Neural progenitor cell (in vitro differentiated cells): Measurements from ENCODE around the gene FRMPD2. TPM values are rescaled to one million over a fixed set of nuclear protein-coding genes. Genes with fewer than 3 reads are reported as not detected.

ENCODE experiments used
- DNase-seq: peaks from one replicate; pipeline ENCODE4 v3.0.0-alpha.2; 2016; ENCODE audit warnings: low spot score
- H2AFZ ChIP-seq: fragments of 200-600 bp; sonication (generic); replicated peaks from 2 replicates; pipeline ENCODE4 v1.6.1; 2016; ENCODE audit warnings: antibody characterized with exemption
- H3F3A ChIP-seq: fragments of 200-600 bp; sonication (generic); 2 replicates; pipeline ENCODE4 v1.6.1; 2016; ENCODE audit warnings: antibody characterized with exemption, low read depth
- H3K27ac ChIP-seq: fragments of 200-600 bp; sonication (generic); 2 replicates; pipeline ENCODE4 v1.5.1; 2016; ENCODE audit warnings: mild to moderate bottlenecking
- H3K27me3 ChIP-seq: fragments of 200-600 bp; sonication (generic); 2 replicates; pipeline ENCODE4 v1.6.1; 2016; ENCODE audit warnings: mild to moderate bottlenecking, moderate library complexity
- H3K36me3 ChIP-seq: fragments of 200-600 bp; sonication (generic); 2 replicates; pipeline ENCODE4 v1.5.1; 2016
- H3K4me1 ChIP-seq: fragments of 200-600 bp; sonication (generic); 2 replicates; pipeline ENCODE4 v1.6.1; 2016; ENCODE audit warnings: mixed run types
- H3K4me2 ChIP-seq: fragments of 200-600 bp; sonication (generic); 2 replicates; pipeline ENCODE4 v1.6.1; 2016
- H3K4me3 ChIP-seq: fragments of 200-600 bp; sonication (generic); 2 replicates; pipeline ENCODE4 v1.5.1; 2016
- H3K79me2 ChIP-seq: fragments of 200-600 bp; sonication (generic); 2 replicates; pipeline ENCODE4 v1.6.1; 2016; ENCODE audit warnings: low read depth
- H3K9ac ChIP-seq: fragments of 200-600 bp; sonication (generic); 2 replicates; pipeline ENCODE4 v1.6.1; 2016
- H3K9me3 ChIP-seq: fragments of 200-600 bp; sonication (generic); 2 replicates; pipeline ENCODE4 v1.5.1; 2016; ENCODE audit warnings: low read depth
- H4K20me1 ChIP-seq: fragments of 200-600 bp; sonication (generic); 2 replicates; pipeline ENCODE4 v1.6.1; 2016; ENCODE audit warnings: low read depth
- H3K27ac Mint-ChIP-seq: 3 replicates; pipeline ENCODE4 v1.8.0; 2021; ENCODE audit warnings: mixed read lengths
- H3K27me3 Mint-ChIP-seq: 2 replicates; pipeline ENCODE4 v1.8.0; 2022; ENCODE audit warnings: low read depth, mild to moderate bottlenecking, inconsistent platforms, moderate library complexity, mixed read lengths; ENCODE audit not compliant: insufficient read depth
- H3K36me3 Mint-ChIP-seq: 3 replicates; pipeline ENCODE4 v1.8.0; 2021; ENCODE audit warnings: mixed read lengths
- H3K4me1 Mint-ChIP-seq: 3 replicates; pipeline ENCODE4 v1.8.0; 2021; ENCODE audit warnings: mixed read lengths
- H3K4me3 Mint-ChIP-seq: 3 replicates; pipeline ENCODE4 v1.8.0; 2021; ENCODE audit warnings: mild to moderate bottlenecking, moderate library complexity, mixed read lengths
- H3K9me3 Mint-ChIP-seq: 3 replicates; pipeline ENCODE4 v1.8.0; 2020; ENCODE audit warnings: mixed read lengths
- CTCF ChIP-seq: fragments of 200-600 bp; sonication (generic); IDR thresholded peaks from 2 replicates; pipeline ENCODE4 v1.5.1; 2017; ENCODE audit warnings: antibody characterized with exemption, mild to moderate bottlenecking
- EZH2 ChIP-seq: fragments of 200-600 bp; sonication (generic); IDR thresholded peaks from 2 replicates; pipeline ENCODE4 v1.6.1; 2017; ENCODE audit warnings: antibody characterized with exemption, mild to moderate bottlenecking, moderate library complexity
- EZH2phosphoT487 ChIP-seq: fragments of 200-600 bp; sonication (generic); IDR thresholded peaks from 2 replicates; pipeline ENCODE4 v1.6.1; 2017; ENCODE audit warnings: antibody characterized with exemption
- total RNA-seq: library from RNA; depleted of rRNA; stranded (reverse); fragments of >200 nt; gene quantifications from 2 replicates; pipeline ENCODE4 v1.2.3, GENCODE V29; 2015; ENCODE audit warnings: low replicate concordance

The FRMPD2 gene
- total RNA-seq, 1 donor from 2014 or later, result not detected

- Histone ChIP-seq H3K4me2 (no peak overlapping the region), H2AFZ (no peak overlapping the region), H3K4me1 (peaks cover 16% of the 10 kb centered on the region), H3K9me3 (no peaks in the 10 kb centered on the region), H3F3A (no peaks in the 10 kb centered on the region), H4K20me1 (no peaks in the 10 kb centered on the region), H3K36me3 (no peaks in the 10 kb centered on the region), H3K27me3 (no peaks in the 10 kb centered on the region), H3K27ac (no peak overlapping the region), H3K79me2 (no peaks in the 10 kb centered on the region), H3K4me3 (no peak overlapping the region), H3K9ac (no peak overlapping the region)
- Mint-ChIP-seq H3K4me3 (no peak overlapping the region), H3K9me3 (no peaks in the 10 kb centered on the region), H3K4me1 (peaks cover 12% of the 10 kb centered on the region), H3K27me3 (no peaks in the 10 kb centered on the region), H3K27ac (no peak overlapping the region), H3K36me3 (no peaks in the 10 kb centered on the region)
- DNase-seq, result no peak
- TF ChIP-seq CTCF, result no peak
- TF ChIP-seq EZH2, result no peak
- no peak for TF ChIP-seq EZH2phosphoT487
Observed at GRCh38 chr10:48255722-48256121, 18.8 kb downstream of the FRMPD2 start.

GRCh38 chr10:48254750-48255512 lies 19.6 kb downstream of the FRMPD2 start:
- peaks cover 16% of the 10 kb centered on the region for H3K4me1 ChIP-seq
- H3K36me3 Mint-ChIP-seq, result no peaks in the 10 kb centered on the region
- no peak for DNase-seq
- H3K36me3 ChIP-seq, result no peaks in the 10 kb centered on the region
- no peaks in the 10 kb centered on the region for H3K79me2 ChIP-seq
- no peak overlapping the region for H3K4me3 ChIP-seq
- peaks cover 12% of the 10 kb centered on the region for H3K4me1 Mint-ChIP-seq
- H3K9me3 ChIP-seq, result no peaks in the 10 kb centered on the region
- H3K9ac ChIP-seq, result no peak overlapping the region
- H3F3A ChIP-seq, result no peaks in the 10 kb centered on the region
- no peaks in the 10 kb centered on the region for H4K20me1 ChIP-seq
- no peak overlapping the region for H3K27ac Mint-ChIP-seq
- H3K4me2 ChIP-seq, result no peak overlapping the region
- H3K27me3 Mint-ChIP-seq, result no peaks in the 10 kb centered on the region
- H3K4me3 Mint-ChIP-seq, result no peak overlapping the region
- H3K27ac ChIP-seq, result no peak overlapping the region
- no peaks in the 10 kb centered on the region for H3K9me3 Mint-ChIP-seq
- no peaks in the 10 kb centered on the region for H3K27me3 ChIP-seq
- TF ChIP-seq CTCF (no peak), EZH2phosphoT487 (no peak), EZH2 (no peak)
- H2AFZ ChIP-seq, result no peak overlapping the region

- no peaks in the 10 kb centered on the region for H3K27me3 Mint-ChIP-seq
- peaks cover 12% of the 10 kb centered on the region for H3K4me1 Mint-ChIP-seq
- no peaks in the 10 kb centered on the region for H3K9me3 Mint-ChIP-seq
- no peak overlapping the region for H3K4me3 Mint-ChIP-seq
- no peaks in the 10 kb centered on the region for H3K27me3 ChIP-seq
- H3K9ac ChIP-seq, result no peak overlapping the region
- no peak for DNase-seq
- H3K36me3 Mint-ChIP-seq, result no peaks in the 10 kb centered on the region
- no peaks in the 10 kb centered on the region for H3K36me3 ChIP-seq
- no peaks in the 10 kb centered on the region for H3K9me3 ChIP-seq
- no peak overlapping the region for H3K4me2 ChIP-seq
- no peak overlapping the region for H3K4me3 ChIP-seq
- H3K79me2 ChIP-seq, result no peaks in the 10 kb centered on the region
- H3K27ac ChIP-seq, result no peak overlapping the region
- H3K27ac Mint-ChIP-seq, result no peak overlapping the region
- H2AFZ ChIP-seq, result no peak overlapping the region
- H4K20me1 ChIP-seq, result no peaks in the 10 kb centered on the region
- TF ChIP-seq CTCF, result no peak
- TF ChIP-seq EZH2phosphoT487, result no peak
- no peak for TF ChIP-seq EZH2
- H3F3A ChIP-seq, result no peaks in the 10 kb centered on the region
- H3K4me1 ChIP-seq, result peaks cover 16% of the 10 kb centered on the region
Observed at GRCh38 chr10:48253970-48254657, 20.4 kb downstream of the FRMPD2 start.
